ENCODE data around the gene KLK12. TPM values are rescaled to one million over a fixed set of nuclear protein-coding genes. Genes with fewer than 3 reads are reported as not detected.

The KLK12 gene
- total and polyA plus RNA-seq, 9 of the 15 experiments (the other 6 are each of a cell fraction or from before 2014, with no cell fraction given) = not detected

DNA sequence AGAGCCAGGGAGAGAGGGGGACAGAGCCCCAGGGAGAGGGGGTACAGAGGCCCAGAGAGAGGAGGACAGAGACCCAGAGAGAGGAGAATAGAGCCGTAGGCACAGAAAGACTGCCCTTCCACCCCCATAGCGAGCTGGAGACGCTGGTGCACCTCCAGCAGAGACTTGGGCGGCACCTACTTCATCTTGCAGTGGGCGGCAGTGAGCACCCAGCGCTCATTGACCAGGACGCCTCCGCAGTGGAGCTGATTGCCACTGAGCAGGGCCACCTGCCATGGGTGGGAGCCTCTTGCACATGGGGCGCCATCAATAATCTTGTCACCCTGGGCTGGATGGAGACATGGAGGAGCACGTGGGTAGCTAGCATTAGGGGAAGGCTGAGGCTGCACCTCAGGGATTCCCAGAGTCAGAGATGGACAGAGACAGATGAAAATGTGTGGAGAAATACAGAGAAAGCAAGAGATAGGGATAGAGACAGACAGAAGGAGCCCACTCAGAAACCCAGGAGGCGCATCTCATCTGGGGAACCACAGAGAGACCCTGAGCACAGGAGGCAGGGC lies 53.1 kb downstream of the KLK12 start:
- no peaks in the 10 kb centered on the region for H3K79me2 ChIP-seq (ENCODE audit: control insufficient read depth, insufficient read depth, low read length)
- H3K9me1 ChIP-seq (ENCODE audit: control insufficient read depth, insufficient read depth, low read length) = no peaks in the 10 kb centered on the region
- in situ Hi-C loops (cut with MboI) (no loop called here), intact Hi-C loops (cut with micrococcal nuclease) (no loop called here)
- TF ChIP-seq, protein P1, sequence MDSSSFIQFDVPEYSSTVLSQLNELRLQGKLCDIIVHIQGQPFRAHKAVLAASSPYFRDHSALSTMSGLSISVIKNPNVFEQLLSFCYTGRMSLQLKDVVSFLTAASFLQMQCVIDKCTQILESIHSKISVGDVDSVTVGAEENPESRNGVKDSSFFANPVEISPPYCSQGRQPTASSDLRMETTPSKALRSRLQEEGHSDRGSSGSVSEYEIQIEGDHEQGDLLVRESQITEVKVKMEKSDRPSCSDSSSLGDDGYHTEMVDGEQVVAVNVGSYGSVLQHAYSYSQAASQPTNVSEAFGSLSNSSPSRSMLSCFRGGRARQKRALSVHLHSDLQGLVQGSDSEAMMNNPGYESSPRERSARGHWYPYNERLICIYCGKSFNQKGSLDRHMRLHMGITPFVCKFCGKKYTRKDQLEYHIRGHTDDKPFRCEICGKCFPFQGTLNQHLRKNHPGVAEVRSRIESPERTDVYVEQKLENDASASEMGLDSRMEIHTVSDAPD (CRISPR knock-in tag; IDR thresholded peaks at IDR 0.05) = no peak
- no peak for TF ChIP-seq ZNF696 (CRISPR knock-in tag; conservative IDR thresholded peaks at IDR 0.05)
- no peak for TF ChIP-seq TGIF2 (CRISPR knock-in tag; IDR thresholded peaks at IDR 0.05)
- TF ChIP-seq STAG1 (CRISPR knock-in tag; IDR thresholded peaks at IDR 0.05; ENCODE audit: borderline replicate concordance) = no peak
- TF ChIP-seq, protein P2, sequence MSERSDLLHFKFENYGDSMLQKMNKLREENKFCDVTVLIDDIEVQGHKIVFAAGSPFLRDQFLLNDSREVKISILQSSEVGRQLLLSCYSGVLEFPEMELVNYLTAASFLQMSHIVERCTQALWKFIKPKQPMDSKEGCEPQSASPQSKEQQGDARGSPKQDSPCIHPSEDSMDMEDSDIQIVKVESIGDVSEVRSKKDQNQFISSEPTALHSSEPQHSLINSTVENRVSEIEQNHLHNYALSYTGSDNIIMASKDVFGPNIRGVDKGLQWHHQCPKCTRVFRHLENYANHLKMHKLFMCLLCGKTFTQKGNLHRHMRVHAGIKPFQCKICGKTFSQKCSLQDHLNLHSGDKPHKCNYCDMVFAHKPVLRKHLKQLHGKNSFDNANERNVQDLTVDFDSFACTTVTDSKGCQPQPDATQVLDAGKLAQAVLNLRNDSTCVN (CRISPR knock-in tag; IDR thresholded peaks at IDR 0.05) = no peak
- no peak for TF ChIP-seq ZNF146 (CRISPR knock-in tag; IDR thresholded peaks at IDR 0.05; ENCODE audit: unreplicated experiment)
- no peak for TF ChIP-seq NCOA6 (IDR thresholded peaks at IDR 0.05)
- no peak for TF ChIP-seq MEF2D (tag; conservative IDR thresholded peaks at IDR 0.05; ENCODE audit: low read depth)
- TF ChIP-seq JUND (IDR thresholded peaks at IDR 0.05; ENCODE audit: borderline replicate concordance, low read depth, low read length) = no peak
- TF ChIP-seq JUND (tag; IDR thresholded peaks at IDR 0.05; ENCODE audit: borderline replicate concordance, low read depth, low read length) = no peak
- no peak for TF ChIP-seq ZNF766 (CRISPR knock-in tag; conservative IDR thresholded peaks at IDR 0.05)
- TF ChIP-seq, protein P3, sequence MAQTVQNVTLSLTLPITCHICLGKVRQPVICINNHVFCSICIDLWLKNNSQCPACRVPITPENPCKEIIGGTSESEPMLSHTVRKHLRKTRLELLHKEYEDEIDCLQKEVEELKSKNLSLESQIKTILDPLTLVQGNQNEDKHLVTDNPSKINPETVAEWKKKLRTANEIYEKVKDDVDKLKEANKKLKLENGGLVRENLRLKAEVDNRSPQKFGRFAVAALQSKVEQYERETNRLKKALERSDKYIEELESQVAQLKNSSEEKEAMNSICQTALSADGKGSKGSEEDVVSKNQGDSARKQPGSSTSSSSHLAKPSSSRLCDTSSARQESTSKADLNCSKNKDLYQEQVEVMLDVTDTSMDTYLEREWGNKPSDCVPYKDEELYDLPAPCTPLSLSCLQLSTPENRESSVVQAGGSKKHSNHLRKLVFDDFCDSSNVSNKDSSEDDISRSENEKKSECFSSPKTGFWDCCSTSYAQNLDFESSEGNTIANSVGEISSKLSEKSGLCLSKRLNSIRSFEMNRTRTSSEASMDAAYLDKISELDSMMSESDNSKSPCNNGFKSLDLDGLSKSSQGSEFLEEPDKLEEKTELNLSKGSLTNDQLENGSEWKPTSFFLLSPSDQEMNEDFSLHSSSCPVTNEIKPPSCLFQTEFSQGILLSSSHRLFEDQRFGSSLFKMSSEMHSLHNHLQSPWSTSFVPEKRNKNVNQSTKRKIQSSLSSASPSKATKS (CRISPR knock-in tag; IDR thresholded peaks at IDR 0.05) = no peak
- no peak for TF ChIP-seq E2F3 (CRISPR knock-in tag; IDR thresholded peaks at IDR 0.05)
- no peak for TF ChIP-seq NFYB (IDR thresholded peaks at IDR 0.05; ENCODE audit: extremely low read depth, insufficient read length)
- no peak for TF ChIP-seq MEIS2 (IDR thresholded peaks at IDR 0.05; ENCODE audit: partially characterized antibody)
- no peak for TF ChIP-seq TAF7 (tag; IDR thresholded peaks at IDR 0.05)
- TF ChIP-seq ZNF23 (CRISPR knock-in tag; IDR thresholded peaks at IDR 0.05) = no peak
- TF ChIP-seq ZNF134 (CRISPR knock-in tag; conservative IDR thresholded peaks at IDR 0.05) = no peak
- H3K9me3 ChIP-seq (replicated peaks; ENCODE audit: control insufficient read depth, insufficient read depth, low read depth, low read length) = no peaks in the 10 kb centered on the region
- ATAC-seq (peak; percentile 46; the same call in 1 of the 3 replicates), DNase-seq (ENCODE audit: extremely low read depth in 1 of 4, low spot score in 3 of 4) (no peak), FAIRE-seq (no peak)
- BruUV-seq (replicated peaks) = no TSS peak
- no peak overlapping the region for H3K4me3 ChIP-seq
- H3K9ac ChIP-seq (ENCODE audit: insufficient read depth in 1 of 2, low read depth in 2 of 2, low read length in 2 of 2) = no peak overlapping the region
- peaks cover 0 to 3% of the 10 kb centered on the region in 2 experiments; a peak in 1 of 5 replicates for H3K4me1 ChIP-seq (replicated peaks in 1 of 2; ENCODE audit: control insufficient read depth in 2 of 2, insufficient read depth in 2 of 2, low read length in 2 of 2)
- WGBS (ENCODE audit: insufficient coverage, low coverage, missing lambda C conversion rate) = under 1% methylated on average over 11 of the region's 11 CpGs
- peaks cover 8 to 32% of the 10 kb centered on the region in 2 experiments; a peak in 3 of 5 replicates for H3K27me3 ChIP-seq (ENCODE audit: control insufficient read depth in 2 of 2, insufficient read depth in 2 of 2, low read length in 2 of 2)
- H3K27ac ChIP-seq (ENCODE audit: extremely low read depth, low read depth, low read length) = no peak overlapping the region
- no peak overlapping the region for H3K4me2 ChIP-seq (ENCODE audit: insufficient read depth, low read length)
- POLR2A ChIA-PET = interaction anchor here (0.6 kb wide), 2 partner anchors 66 to 132 kb away, joined by 3 read pairs; no protein-coding TSS in a partner anchor
- CTCF ChIA-PET (ENCODE audit: low intra/inter-chr PET ratio) = no interaction called here
- no peaks in the 10 kb centered on the region for H3K36me3 ChIP-seq (ENCODE audit: control insufficient read depth, insufficient read depth, low read length)
- no peak overlapping the region for H2AFZ ChIP-seq (ENCODE audit: low read depth, low read length)
- no peaks in the 10 kb centered on the region for H4K20me1 ChIP-seq (replicated peaks; ENCODE audit: control insufficient read depth, insufficient read depth, low read length)

Data from K562 (cell line).